Measurements from ENCODE around the gene SNTG2. TPM values are rescaled to one million over a fixed set of nuclear protein-coding genes. Genes with fewer than 3 reads are reported as not detected.

Gene SNTG2
- total RNA-seq, 1 experiment from 2014 or later, result 20.5 TPM

- TF ChIP-seq E2F1 (CRISPR knock-in tag; IDR thresholded peaks at IDR 0.05), result no peak
- TF ChIP-seq NR2C2 (CRISPR knock-in tag; IDR thresholded peaks at IDR 0.05), result no peak
- TF ChIP-seq FOXJ3 (CRISPR knock-in tag; IDR thresholded peaks at IDR 0.05; ENCODE audit: borderline replicate concordance), result no peak
Observed at GRCh38 chr2:981258-981657, 30.6 kb downstream of the SNTG2 start (continued).

GRCh38 chr2:981759-982158, 31.1 kb downstream of the SNTG2 start:
- peaks cover 29% of the 10 kb centered on the region for H3K36me3 Mint-ChIP-seq
- no peak overlapping the region for H3K4me3 Mint-ChIP-seq
- ChIA-PET CTCF (no interaction called here), POLR2A (no interaction called here)
- no peak for TF ChIP-seq TEAD4 (CRISPR knock-in tag; IDR thresholded peaks at IDR 0.05)
- TF ChIP-seq SMAD4 (CRISPR knock-in tag; IDR thresholded peaks at IDR 0.05), result no peak
- TF ChIP-seq AFF4 (CRISPR knock-in tag; IDR thresholded peaks at IDR 0.05; ENCODE audit: borderline replicate concordance), result no peak
- no peak for TF ChIP-seq CBFB (CRISPR knock-in tag; IDR thresholded peaks at IDR 0.05; ENCODE audit: low read depth)
- no peak for TF ChIP-seq E2F5 (CRISPR knock-in tag; IDR thresholded peaks at IDR 0.05)
- no peak for TF ChIP-seq NR1H2 (CRISPR knock-in tag; IDR thresholded peaks at IDR 0.05)
- no peak for TF ChIP-seq RELA (CRISPR knock-in tag; IDR thresholded peaks at IDR 0.05; ENCODE audit: borderline replicate concordance)
- TF ChIP-seq ZNF423 (CRISPR knock-in tag; IDR thresholded peaks at IDR 0.05), result no peak
- TF ChIP-seq MXD4 (CRISPR knock-in tag; IDR thresholded peaks at IDR 0.05; ENCODE audit: borderline replicate concordance), result no peak
- no peak for TF ChIP-seq NR2C2 (CRISPR knock-in tag; IDR thresholded peaks at IDR 0.05)
- TF ChIP-seq ZMAT4 (CRISPR knock-in tag; IDR thresholded peaks at IDR 0.05), result no peak
- no peak for TF ChIP-seq CTCF (IDR thresholded peaks at IDR 0.05)
- TF ChIP-seq ZNF232 (CRISPR knock-in tag; IDR thresholded peaks at IDR 0.05), result no peak
- TF ChIP-seq ZNF396 (CRISPR knock-in tag; IDR thresholded peaks at IDR 0.05; ENCODE audit: borderline replicate concordance), result no peak
- no peak for TF ChIP-seq EMX1 (CRISPR knock-in tag; IDR thresholded peaks at IDR 0.05)
- TF ChIP-seq E2F1 (CRISPR knock-in tag; IDR thresholded peaks at IDR 0.05), result no peak
- no peaks in the 10 kb centered on the region; the same call in 1 of the 2 replicates for H3K9me3 Mint-ChIP-seq
- H3K27me3 Mint-ChIP-seq (ENCODE audit: low read depth), result peaks cover 3% of the 10 kb centered on the region; the same call in 1 of the 2 replicates
- peaks cover 44% of the 10 kb centered on the region for H3K4me1 Mint-ChIP-seq
- ATAC-seq, result no peak
- no peak overlapping the region for H3K27ac Mint-ChIP-seq
- DNase-seq (ENCODE audit: low spot score), result no peak
